ENCODE data around the gene LSM14A.

GRCh38 chr19:34135054-34135800, 37.1 kb upstream of the LSM14A start:
- TF ChIP-seq CTCF (IDR thresholded peaks at IDR 0.05) (no peak), POLR2A (IDR thresholded peaks at IDR 0.05) (no peak), POLR2AphosphoS5 (IDR thresholded peaks at IDR 0.05) (no peak)

Measured in breast epithelium (tissue), 3 donors.